ENCODE data around the gene VSTM2B. TPM values are rescaled to one million over a fixed set of nuclear protein-coding genes. Genes with fewer than 3 reads are reported as not detected.

VSTM2B gene
- polyA plus RNA-seq, 1 donor (not counting 4 experiments of a cell fraction or from before 2014, with no cell fraction given), result not detected

DNA sequence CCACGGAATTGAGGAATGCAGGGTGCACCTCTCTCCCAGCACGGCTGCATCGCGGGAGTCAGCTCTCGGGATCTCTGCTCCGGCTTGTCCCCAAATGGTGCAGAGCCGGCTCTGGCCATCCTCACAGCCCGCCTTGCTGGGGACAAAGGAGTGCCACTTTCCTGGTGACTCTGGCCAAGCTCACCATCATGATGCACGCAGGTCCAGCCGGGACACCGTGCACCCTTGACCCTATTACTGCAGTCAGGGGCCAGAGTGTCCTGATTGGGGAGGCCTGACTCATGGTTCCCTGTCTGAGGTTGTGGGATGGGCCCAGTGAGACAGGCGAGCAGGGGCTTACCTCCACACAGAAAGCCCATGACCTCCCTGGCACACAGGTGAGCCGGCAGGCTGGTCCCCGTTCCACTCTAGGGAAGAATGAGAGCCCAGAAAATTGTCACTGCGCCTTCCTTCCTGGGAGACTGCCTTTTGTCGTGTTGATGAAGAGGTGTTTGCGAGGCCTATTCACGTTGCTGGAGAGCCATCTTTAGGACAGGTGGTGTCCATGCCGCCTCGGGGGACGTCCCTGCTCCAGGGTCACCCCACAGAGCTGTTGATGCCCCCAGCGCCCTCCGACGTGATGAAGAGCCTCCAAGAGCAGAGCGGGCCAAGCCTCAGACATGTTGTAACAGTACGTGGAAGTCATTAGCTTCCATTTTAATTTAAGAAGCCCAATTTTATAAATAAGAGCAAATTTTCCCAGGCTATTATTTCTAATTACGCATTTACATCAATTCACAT is 18.5 kb upstream of the VSTM2B start:
- Histone ChIP-seq H3K4me3 (ENCODE audit: control insufficient read depth in 2 of 3, extremely low read depth in 1 of 3, insufficient read depth in 2 of 3, low read depth in 1 of 3, low read length in 3 of 3) (no peak overlapping the region), H3K9ac (ENCODE audit: control insufficient read depth, extremely low read depth, insufficient read depth, low read length) (no peak overlapping the region), H3K27me3 (ENCODE audit: control insufficient read depth, extremely low read depth, insufficient read depth, low read length) (no peaks in the 10 kb centered on the region), H3K79me2 (ENCODE audit: control insufficient read depth, insufficient read depth, low read length) (no peaks in the 10 kb centered on the region), H3K36me3 (ENCODE audit: control insufficient read depth in 2 of 2, extremely low read depth in 1 of 2, insufficient read depth in 2 of 2, low read length in 2 of 2) (no peaks in the 10 kb centered on the region), H3K9me3 (ENCODE audit: control insufficient read depth, low read depth, low read length) (peaks cover 9% of the 10 kb centered on the region), H3K9me1 (ENCODE audit: control insufficient read depth, extremely low read depth, insufficient read depth, low read length) (no peaks in the 10 kb centered on the region), H3K4me1 (ENCODE audit: control insufficient read depth, extremely low read depth, insufficient read depth, low read length) (no peaks in the 10 kb centered on the region), H3K4me2 (ENCODE audit: control insufficient read depth, extremely low read depth, insufficient read depth, low read depth, low read length) (no peak overlapping the region), H4K20me1 (ENCODE audit: control insufficient read depth, extremely low read depth, insufficient read depth, low read length) (no peaks in the 10 kb centered on the region), H3K27ac (ENCODE audit: control insufficient read depth, insufficient read depth, low read length) (no peak overlapping the region), H2AFZ (ENCODE audit: control insufficient read depth, low read length) (no peak overlapping the region)
- no peak for FAIRE-seq
- DNase-seq (ENCODE audit: low read depth, low spot score), result no peak
- TF ChIP-seq, protein P1, sequence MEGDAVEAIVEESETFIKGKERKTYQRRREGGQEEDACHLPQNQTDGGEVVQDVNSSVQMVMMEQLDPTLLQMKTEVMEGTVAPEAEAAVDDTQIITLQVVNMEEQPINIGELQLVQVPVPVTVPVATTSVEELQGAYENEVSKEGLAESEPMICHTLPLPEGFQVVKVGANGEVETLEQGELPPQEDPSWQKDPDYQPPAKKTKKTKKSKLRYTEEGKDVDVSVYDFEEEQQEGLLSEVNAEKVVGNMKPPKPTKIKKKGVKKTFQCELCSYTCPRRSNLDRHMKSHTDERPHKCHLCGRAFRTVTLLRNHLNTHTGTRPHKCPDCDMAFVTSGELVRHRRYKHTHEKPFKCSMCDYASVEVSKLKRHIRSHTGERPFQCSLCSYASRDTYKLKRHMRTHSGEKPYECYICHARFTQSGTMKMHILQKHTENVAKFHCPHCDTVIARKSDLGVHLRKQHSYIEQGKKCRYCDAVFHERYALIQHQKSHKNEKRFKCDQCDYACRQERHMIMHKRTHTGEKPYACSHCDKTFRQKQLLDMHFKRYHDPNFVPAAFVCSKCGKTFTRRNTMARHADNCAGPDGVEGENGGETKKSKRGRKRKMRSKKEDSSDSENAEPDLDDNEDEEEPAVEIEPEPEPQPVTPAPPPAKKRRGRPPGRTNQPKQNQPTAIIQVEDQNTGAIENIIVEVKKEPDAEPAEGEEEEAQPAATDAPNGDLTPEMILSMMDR (optimal IDR thresholded peaks at IDR 0.05 in 1 of 3, IDR thresholded peaks at IDR 0.05 in 1 of 3, conservative IDR thresholded peaks at IDR 0.05 in 1 of 3; ENCODE audit: extremely low read depth in 1 of 3, insufficient read depth in 2 of 3, low read length in 3 of 3), result no peak
- no peak for TF ChIP-seq EZH2 (IDR thresholded peaks at IDR 0.05; ENCODE audit: low read length)
- dilution Hi-C loops (cut with MboI; ENCODE audit: extremely low pct_ligation_motif_present, low sequenced_read_pairs), result no loop called here

DNA sequence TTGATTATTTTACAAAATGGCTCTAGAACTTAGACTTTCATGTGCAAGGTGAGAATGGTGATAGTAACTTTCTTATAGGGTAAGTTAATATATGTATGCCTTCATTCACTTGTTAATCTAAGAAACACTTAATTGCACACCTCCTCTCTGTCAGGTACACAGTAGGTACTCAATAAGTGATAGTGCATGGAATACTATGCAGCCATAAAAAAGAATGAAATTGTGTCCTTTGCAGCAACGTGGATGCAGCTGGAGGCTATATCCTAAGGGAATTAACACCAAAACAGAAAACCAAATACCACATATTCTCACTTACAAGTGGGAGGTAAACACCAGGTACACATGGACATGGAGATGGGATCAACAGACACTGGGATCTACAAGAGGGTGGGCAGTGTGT is 17.6 kb upstream of the VSTM2B start:
- no peaks in the 10 kb centered on the region for H3K27me3 ChIP-seq (ENCODE audit: control insufficient read depth, extremely low read depth, insufficient read depth, low read length)
- peaks cover 9% of the 10 kb centered on the region for H3K9me3 ChIP-seq (ENCODE audit: control insufficient read depth, low read depth, low read length)
- H3K9ac ChIP-seq (ENCODE audit: control insufficient read depth, extremely low read depth, insufficient read depth, low read length), result no peak overlapping the region
- no peak overlapping the region for H3K4me3 ChIP-seq (ENCODE audit: control insufficient read depth in 2 of 3, extremely low read depth in 1 of 3, insufficient read depth in 2 of 3, low read depth in 1 of 3, low read length in 3 of 3)
- no peak for DNase-seq (ENCODE audit: low read depth, low spot score)
- no peaks in the 10 kb centered on the region for H3K36me3 ChIP-seq (ENCODE audit: control insufficient read depth in 2 of 2, extremely low read depth in 1 of 2, insufficient read depth in 2 of 2, low read length in 2 of 2)
- no peaks in the 10 kb centered on the region for H3K9me1 ChIP-seq (ENCODE audit: control insufficient read depth, extremely low read depth, insufficient read depth, low read length)
- H3K4me2 ChIP-seq (ENCODE audit: control insufficient read depth, extremely low read depth, insufficient read depth, low read depth, low read length), result no peak overlapping the region
- no peaks in the 10 kb centered on the region for H4K20me1 ChIP-seq (ENCODE audit: control insufficient read depth, extremely low read depth, insufficient read depth, low read length)
- dilution Hi-C loops (cut with MboI; ENCODE audit: extremely low pct_ligation_motif_present, low sequenced_read_pairs), result no loop called here
- H3K4me1 ChIP-seq (ENCODE audit: control insufficient read depth, extremely low read depth, insufficient read depth, low read length), result no peaks in the 10 kb centered on the region
- H3K27ac ChIP-seq (ENCODE audit: control insufficient read depth, insufficient read depth, low read length), result no peak overlapping the region
- no peaks in the 10 kb centered on the region for H3K79me2 ChIP-seq (ENCODE audit: control insufficient read depth, insufficient read depth, low read length)
- no peak overlapping the region for H2AFZ ChIP-seq (ENCODE audit: control insufficient read depth, low read length)
- no peak for FAIRE-seq
- TF ChIP-seq EZH2 (IDR thresholded peaks at IDR 0.05; ENCODE audit: low read length), result no peak
- TF ChIP-seq, protein P1 (optimal IDR thresholded peaks at IDR 0.05 in 1 of 3, IDR thresholded peaks at IDR 0.05 in 1 of 3, conservative IDR thresholded peaks at IDR 0.05 in 1 of 3; ENCODE audit: extremely low read depth in 1 of 3, insufficient read depth in 2 of 3, low read length in 3 of 3), result no peak
